Measurements from ENCODE around the gene GOLGA6C.

GOLGA6C gene

GRCh38 chr15:75230551-75231371, 27.4 kb upstream of the GOLGA6C start:
- TF ChIP-seq ZFX (IDR thresholded peaks at IDR 0.05) (no peak), CTCF (conservative IDR thresholded peaks at IDR 0.05) (no peak)
- H3K27ac ChIP-seq: no peak overlapping the region

GRCh38 chr15:75231836-75232235, 26.3 kb upstream of the GOLGA6C start:
- H3K27ac ChIP-seq: no peak overlapping the region
- no peak for TF ChIP-seq ZFX (IDR thresholded peaks at IDR 0.05)
- TF ChIP-seq CTCF (conservative IDR thresholded peaks at IDR 0.05): no peak

GRCh38 chr15:75232252-75232813, 25.8 kb upstream of the GOLGA6C start:
- no peak for TF ChIP-seq CTCF (conservative IDR thresholded peaks at IDR 0.05)
- TF ChIP-seq ZFX (IDR thresholded peaks at IDR 0.05): no peak
- no peak overlapping the region for H3K27ac ChIP-seq

DNA sequence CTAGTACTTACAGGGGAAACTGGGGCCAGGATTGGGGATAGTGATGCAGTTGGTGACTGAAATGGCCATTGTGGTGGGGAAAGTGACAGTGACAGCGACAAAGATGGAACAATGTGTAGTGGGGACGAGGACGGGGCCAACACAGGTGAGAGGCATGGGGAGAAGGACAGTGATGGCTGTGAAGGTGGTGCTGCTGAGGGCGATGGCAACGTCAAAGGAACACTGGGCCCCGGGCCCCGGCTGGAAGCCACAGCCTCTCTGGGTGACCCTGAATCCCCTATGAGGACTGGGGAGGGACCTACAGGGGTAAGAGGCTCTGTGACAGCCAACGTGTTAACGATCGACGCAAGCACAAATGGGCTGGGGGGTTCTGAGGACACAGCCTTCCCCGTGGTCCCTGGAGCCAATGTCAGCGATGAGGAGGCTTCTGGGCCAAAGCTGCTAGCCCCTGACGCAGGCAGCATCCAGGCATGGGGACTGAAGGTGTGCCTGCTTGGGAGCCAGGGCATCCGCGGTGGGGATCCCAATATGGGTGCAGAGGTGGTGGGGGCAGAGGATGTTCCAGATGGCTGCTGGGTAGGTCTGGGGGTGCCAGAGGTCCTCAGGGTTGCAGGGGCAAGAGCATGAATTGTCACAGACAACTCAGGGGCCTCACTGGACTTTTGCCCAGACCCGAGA, 25.2 kb upstream of the GOLGA6C start:
- no peak overlapping the region for H3K27ac ChIP-seq
- TF ChIP-seq CTCF (conservative IDR thresholded peaks at IDR 0.05) (no peak), ZFX (IDR thresholded peaks at IDR 0.05) (no peak)

DNA sequence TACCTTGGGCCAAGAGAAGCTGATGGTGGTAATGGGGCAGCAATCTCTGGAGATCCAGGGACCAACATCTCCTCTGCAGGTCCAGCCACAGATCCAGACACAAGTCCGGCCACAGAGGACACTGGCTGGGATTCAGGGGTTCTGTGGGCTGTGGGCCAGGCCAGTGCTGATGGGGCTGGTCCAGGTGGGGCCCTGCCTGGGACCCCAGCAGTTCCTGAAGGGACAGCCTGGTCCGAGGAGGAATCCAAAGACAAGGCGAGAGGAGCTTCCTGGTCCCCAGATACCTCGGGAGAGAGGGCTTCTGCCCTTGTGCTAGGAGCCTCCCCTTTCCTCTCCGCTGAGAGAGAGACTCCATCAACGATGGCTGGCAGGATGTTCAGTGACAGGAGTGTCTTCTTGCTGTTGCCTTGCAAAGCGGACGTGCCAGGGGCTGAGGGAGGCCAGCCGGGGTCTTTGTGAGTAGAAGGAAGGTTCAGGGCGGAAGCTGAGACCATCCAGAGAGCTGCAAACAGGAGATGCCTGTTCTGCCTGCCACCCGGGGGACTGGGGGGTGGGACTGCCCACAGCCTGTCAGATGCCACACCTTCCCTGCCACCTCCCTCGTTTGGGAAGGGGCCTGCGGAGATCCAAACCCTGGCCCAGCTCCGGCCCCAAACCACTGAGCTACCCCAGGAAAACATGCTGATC, 24.5 kb upstream of the GOLGA6C start:
- TF ChIP-seq ZFX (IDR thresholded peaks at IDR 0.05) (no peak), CTCF (conservative IDR thresholded peaks at IDR 0.05) (no peak)
- H3K27ac ChIP-seq: no peak overlapping the region

- TF ChIP-seq CTCF (conservative IDR thresholded peaks at IDR 0.05) (no peak), ZFX (IDR thresholded peaks at IDR 0.05) (no peak)
Measured at GRCh38 chr15:75234191-75234810, 23.8 kb upstream of the GOLGA6C start.

More at GRCh38 chr15:75234191-75234810, 23.8 kb upstream of the GOLGA6C start:
- no peak overlapping the region for H3K27ac ChIP-seq
